Spleen (tissue), 7 donors: ENCODE results near the gene RRM1.

ENCODE experiments used
- POLR2A ChIP-seq, 3 donors: fragments of 450-650 bp; IDR thresholded peaks; one replicate each; pipeline ENCODE4 v1.5.1; 2017; ENCODE audit warnings: antibody characterized with exemption in 3 of 3, mild to moderate bottlenecking in 1 of 3
- TF ChIP-seq, protein P1 (sequence below), 11 experiments: fragments of 200-600 bp in 7 of 11; fragments of 450-650 bp in 4 of 11; sonication (generic) in 4 of 11; IDR thresholded peaks in 8 of 11; conservative IDR thresholded peaks in 3 of 11; 1 replicate in 7 of 11; 2 replicates in 4 of 11; pipeline versions ENCODE4 v1.4.0 to v1.8.0; 2016 to 2021; ENCODE audit warnings: antibody characterized with exemption in 11 of 11, inconsistent platforms in 4 of 11, mild to moderate bottlenecking in 1 of 11
- donor health status: DM: no; HTN: no; CAD: no; lungs with moderate emphysema.
- donor health status: DM: no; HTN: no; CAD: no.
- donor health status: DM: no; HTN: no; CAD: no.

DNA sequence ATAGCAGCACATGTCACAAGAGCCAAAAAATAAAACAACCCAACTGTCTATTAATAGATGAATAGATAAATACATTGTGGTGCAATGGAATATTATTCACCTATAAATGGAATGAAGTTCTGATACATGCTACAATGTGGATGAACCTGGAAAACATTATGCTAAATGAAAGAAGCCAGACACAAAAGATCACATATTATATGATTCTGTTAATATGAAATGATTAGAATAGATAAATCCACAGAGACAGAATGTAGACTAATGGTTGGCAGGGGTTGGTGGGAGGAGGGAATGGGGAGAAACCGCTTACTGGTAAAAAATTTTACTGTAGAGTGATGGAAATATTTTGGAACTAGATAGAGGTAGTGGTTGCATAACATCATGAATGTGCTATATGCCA, 32.9 kb upstream of the RRM1 start:
- TF ChIP-seq, protein P1, sequence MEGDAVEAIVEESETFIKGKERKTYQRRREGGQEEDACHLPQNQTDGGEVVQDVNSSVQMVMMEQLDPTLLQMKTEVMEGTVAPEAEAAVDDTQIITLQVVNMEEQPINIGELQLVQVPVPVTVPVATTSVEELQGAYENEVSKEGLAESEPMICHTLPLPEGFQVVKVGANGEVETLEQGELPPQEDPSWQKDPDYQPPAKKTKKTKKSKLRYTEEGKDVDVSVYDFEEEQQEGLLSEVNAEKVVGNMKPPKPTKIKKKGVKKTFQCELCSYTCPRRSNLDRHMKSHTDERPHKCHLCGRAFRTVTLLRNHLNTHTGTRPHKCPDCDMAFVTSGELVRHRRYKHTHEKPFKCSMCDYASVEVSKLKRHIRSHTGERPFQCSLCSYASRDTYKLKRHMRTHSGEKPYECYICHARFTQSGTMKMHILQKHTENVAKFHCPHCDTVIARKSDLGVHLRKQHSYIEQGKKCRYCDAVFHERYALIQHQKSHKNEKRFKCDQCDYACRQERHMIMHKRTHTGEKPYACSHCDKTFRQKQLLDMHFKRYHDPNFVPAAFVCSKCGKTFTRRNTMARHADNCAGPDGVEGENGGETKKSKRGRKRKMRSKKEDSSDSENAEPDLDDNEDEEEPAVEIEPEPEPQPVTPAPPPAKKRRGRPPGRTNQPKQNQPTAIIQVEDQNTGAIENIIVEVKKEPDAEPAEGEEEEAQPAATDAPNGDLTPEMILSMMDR (IDR thresholded peaks at IDR 0.05 in 8 of 11, conservative IDR thresholded peaks at IDR 0.05 in 3 of 11): no peak
- TF ChIP-seq POLR2A (IDR thresholded peaks at IDR 0.05): no peak
